Measurements from ENCODE around the gene WASF2. TPM values are rescaled to one million over a fixed set of nuclear protein-coding genes. Genes with fewer than 3 reads are reported as not detected.

Gene WASF2
- total and polyA plus RNA-seq, 2 of the 13 experiments (the other 11 are each of a cell fraction or from before 2014, with no cell fraction given): 10.4 to 27.7 TPM

DNA sequence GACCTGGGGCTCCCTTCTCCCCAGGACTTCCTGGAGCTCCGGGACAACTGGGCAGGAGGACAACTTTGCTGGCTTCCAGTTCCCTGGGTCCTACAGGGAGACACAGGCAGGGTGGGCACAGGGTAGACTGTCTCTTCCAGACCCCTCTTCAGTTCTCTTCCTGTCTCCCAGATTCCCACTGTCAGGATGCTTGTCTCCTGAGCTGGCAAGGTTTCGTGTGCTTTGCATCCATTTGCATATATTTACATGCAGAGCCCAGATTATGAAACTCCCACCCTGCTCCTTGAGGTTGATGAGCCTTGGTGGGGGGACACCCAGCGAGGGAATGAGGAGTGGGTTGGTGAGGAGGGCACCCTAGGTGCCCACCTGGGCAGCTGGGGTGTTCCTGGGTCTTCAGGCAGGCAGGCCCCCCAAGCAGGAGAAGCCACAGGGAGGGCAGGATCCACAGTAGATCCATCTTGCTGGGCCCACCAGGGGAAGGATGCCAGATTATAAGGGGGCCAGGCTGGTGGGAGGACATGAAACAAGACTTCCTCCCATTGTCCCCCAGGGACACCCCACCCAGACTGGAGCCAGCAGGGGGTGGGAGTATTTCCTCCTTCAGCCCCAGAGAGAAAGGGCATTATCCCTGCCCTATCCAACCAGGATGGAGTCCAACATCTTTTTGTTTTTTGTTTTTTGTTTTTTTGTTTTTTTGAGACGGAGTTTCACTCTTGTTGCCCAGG is 115.4 kb downstream of the WASF2 start, which contains the start of gene FCN3 (continued):
- TF ChIP-seq, protein P1, sequence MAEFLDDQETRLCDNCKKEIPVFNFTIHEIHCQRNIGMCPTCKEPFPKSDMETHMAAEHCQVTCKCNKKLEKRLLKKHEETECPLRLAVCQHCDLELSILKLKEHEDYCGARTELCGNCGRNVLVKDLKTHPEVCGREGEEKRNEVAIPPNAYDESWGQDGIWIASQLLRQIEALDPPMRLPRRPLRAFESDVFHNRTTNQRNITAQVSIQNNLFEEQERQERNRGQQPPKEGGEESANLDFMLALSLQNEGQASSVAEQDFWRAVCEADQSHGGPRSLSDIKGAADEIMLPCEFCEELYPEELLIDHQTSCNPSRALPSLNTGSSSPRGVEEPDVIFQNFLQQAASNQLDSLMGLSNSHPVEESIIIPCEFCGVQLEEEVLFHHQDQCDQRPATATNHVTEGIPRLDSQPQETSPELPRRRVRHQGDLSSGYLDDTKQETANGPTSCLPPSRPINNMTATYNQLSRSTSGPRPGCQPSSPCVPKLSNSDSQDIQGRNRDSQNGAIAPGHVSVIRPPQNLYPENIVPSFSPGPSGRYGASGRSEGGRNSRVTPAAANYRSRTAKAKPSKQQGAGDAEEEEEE (CRISPR knock-in tag; IDR thresholded peaks at IDR 0.05; ENCODE audit: borderline replicate concordance): no peak
- TF ChIP-seq, protein P2, sequence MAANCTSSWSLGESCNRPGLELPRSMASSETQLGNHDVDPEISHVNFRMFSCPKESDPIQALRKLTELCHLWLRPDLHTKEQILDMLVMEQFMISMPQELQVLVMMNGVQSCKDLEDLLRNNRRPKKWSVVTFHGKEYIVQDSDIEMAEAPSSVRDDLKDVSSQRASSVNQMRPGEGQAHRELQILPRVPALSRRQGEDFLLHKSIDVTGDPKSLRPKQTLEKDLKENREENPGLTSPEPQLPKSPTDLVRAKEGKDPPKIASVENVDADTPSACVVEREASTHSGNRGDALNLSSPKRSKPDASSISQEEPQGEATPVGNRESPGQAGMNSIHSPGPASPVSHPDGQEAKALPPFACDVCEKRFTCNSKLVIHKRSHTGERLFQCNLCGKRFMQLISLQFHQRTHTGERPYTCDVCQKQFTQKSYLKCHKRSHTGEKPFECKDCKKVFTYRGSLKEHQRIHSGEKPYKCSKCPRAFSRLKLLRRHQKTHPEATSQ (CRISPR knock-in tag; IDR thresholded peaks at IDR 0.05; ENCODE audit: borderline replicate concordance): no peak

DNA sequence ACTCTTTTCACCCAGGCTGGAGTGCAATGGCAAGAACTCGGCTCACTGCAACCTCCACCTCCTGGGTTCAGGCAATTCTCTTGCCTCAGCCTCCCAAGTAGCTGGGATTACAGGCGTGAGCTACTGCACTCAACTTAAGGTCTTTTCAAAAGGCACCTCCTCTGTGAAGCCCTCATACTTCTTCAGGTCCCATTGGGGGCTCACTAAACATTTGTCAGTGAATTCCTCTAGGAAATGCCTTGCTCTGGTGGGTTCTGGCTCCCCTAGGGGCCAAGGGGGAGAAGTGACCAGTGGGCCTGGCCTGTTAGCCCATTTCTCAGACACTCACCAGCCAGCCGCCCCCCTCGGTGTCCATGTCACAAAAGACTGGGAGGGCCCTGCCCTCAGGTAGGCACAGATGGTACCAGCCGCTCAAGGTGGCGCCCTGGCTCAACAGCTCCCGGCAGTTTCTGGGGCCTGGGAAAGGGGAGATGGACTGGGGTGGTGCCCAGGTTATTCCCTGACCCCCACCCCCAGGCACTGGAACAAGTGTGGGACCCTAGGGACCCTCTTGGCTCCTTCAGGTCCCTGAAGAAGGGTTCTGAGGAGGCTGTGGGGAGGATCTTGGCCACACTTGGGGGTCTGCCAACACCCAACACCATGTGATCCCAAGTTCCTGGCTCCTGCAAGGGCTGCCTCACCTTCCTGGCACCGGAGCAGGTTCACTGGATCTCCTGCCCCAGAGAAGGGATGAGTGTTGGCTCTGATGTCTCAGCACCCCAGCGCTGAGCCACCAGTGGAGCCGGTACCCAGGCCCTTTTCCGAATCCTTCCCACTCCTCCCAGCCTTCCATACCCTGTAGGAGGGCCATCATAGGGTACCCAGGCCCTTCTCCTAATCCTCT is 116.9 kb downstream of the WASF2 start:
- ATAC-seq (peak; percentile 70), FAIRE-seq (no peak), DNase-seq (ENCODE audit: low spot score) (no peak)
- Histone ChIP-seq H3K79me2 (ENCODE audit: insufficient read depth, low read length) (no peaks in the 10 kb centered on the region), H2AFZ (ENCODE audit: low read length) (no peak overlapping the region), H3K27me3 (ENCODE audit: control insufficient read depth in 1 of 2, insufficient read depth in 2 of 2, low read length in 2 of 2) (peaks cover 5 to 33% of the 10 kb centered on the region in 2 experiments; a peak in 4 of 5 replicates), H3K9ac (ENCODE audit: insufficient read depth, low read depth, low read length) (no peak overlapping the region), H4K20me1 (ENCODE audit: insufficient read depth, low read length) (no peaks in the 10 kb centered on the region), H3K9me3 (ENCODE audit: low read length) (no peaks in the 10 kb centered on the region), H3K4me2 (ENCODE audit: low read depth, low read length) (no peak overlapping the region), H3K27ac (ENCODE audit: extremely low read length, insufficient read depth, low read length) (no peak overlapping the region), H3K36me3 (replicated peaks in 1 of 2; ENCODE audit: control insufficient read depth in 1 of 2, insufficient read depth in 2 of 2, low read length in 2 of 2) (no peaks in the 10 kb centered on the region), H3K4me3 (replicated peaks in 1 of 3; ENCODE audit: insufficient read depth in 1 of 3, low read depth in 2 of 3, low read length in 3 of 3) (no peak overlapping the region), H3K4me1 (ENCODE audit: insufficient read depth, low read length) (peaks cover 2% of the 10 kb centered on the region)
- ChIA-PET CTCF (ENCODE audit: low intra/inter-chr PET ratio, low total read pairs) (interaction anchor here (1.6 kb wide), 1 partner anchor 16 kb away, joined by 6 read pairs; no protein-coding TSS in a partner anchor), POLR2A (no interaction called here)
- intact Hi-C loops (cut with micrococcal nuclease; ENCODE audit: unreplicated experiment) (loop anchor here (1.0 kb wide), 1 partner anchor 16 kb away; no protein-coding TSS in a partner anchor), in situ Hi-C loops (cut with HindIII; ENCODE audit: extremely low pct_ligation_motif_present, low pct_unique_long_range_greater_than_20kb) (no loop called here)
- WGBS (ENCODE audit: low lambda C conversion rate): 52% methylated on average over 9 of the region's 11 CpGs
- no TSS peak for BruUV-seq (replicated peaks)
- TF ChIP-seq ZNF629 (CRISPR knock-in tag; conservative IDR thresholded peaks at IDR 0.05) (peak; percentile 93), MBD4 (IDR thresholded peaks at IDR 0.05; ENCODE audit: borderline replicate concordance, low read length) (no peak), STAG1 (CRISPR knock-in tag; IDR thresholded peaks at IDR 0.05) (peak; percentile 32)
